Measurements from ENCODE around the gene MYH3. TPM values are rescaled to one million over a fixed set of nuclear protein-coding genes. Genes with fewer than 3 reads are reported as not detected.

The MYH3 gene
- total RNA-seq, 1 experiment from 2014 or later: 2.1 TPM

DNA sequence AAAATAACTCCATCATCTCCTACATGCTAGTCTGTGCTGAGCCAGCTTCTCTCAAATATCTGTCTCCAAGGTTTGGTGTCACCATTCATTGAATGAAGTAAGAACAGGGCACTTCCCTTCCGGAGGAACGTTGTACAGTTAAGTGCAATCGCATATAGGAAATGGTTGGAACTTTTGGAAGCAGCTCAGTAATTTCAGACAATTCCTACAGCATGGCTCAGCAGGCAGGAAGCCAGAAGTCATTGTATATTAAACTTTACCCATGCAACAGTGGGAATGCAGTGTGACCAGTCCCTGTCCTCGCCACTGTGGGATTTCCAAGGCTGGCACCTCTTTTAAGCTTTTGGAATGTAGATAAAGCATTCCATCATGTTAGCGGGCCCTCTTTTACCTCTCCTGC is 56.5 kb downstream of the MYH3 start:
- ChIA-PET POLR2A (no interaction called here), CTCF (interaction anchor here (0.5 to 9.5 kb wide), 5 partner anchors 8 to 494 kb away, joined by 3 to 104 read pairs (median 5); no protein-coding TSS in a partner anchor)
- H3K4me1 Mint-ChIP-seq (ENCODE audit: insufficient read depth, unreplicated experiment): no peaks in the 10 kb centered on the region
- no peak overlapping the region for H3K27ac Mint-ChIP-seq (ENCODE audit: low read depth, unreplicated experiment)
- TF ChIP-seq CTCF (IDR thresholded peaks at IDR 0.05; ENCODE audit: unreplicated experiment): no peak
- H3K9me3 Mint-ChIP-seq (ENCODE audit: unreplicated experiment): no peaks in the 10 kb centered on the region
- H3K4me3 Mint-ChIP-seq (ENCODE audit: unreplicated experiment): no peak overlapping the region
- DNase-seq (ENCODE audit: unreplicated experiment): no peak
- BruUV-seq (replicated peaks): no TSS peak
- no peaks in the 10 kb centered on the region for H3K36me3 Mint-ChIP-seq (ENCODE audit: insufficient read depth, unreplicated experiment)
- peaks cover 40% of the 10 kb centered on the region for H3K27me3 Mint-ChIP-seq (ENCODE audit: insufficient read depth, unreplicated experiment)
- intact Hi-C loops (cut with micrococcal nuclease): no loop called here

GRCh38 chr17:10598621-10599020 is 58.5 kb downstream of the MYH3 start:
- H3K36me3 Mint-ChIP-seq (ENCODE audit: insufficient read depth, unreplicated experiment): no peaks in the 10 kb centered on the region
- no peak overlapping the region for H3K27ac Mint-ChIP-seq (ENCODE audit: low read depth, unreplicated experiment)
- no peak overlapping the region for H3K4me3 Mint-ChIP-seq (ENCODE audit: unreplicated experiment)
- no peaks in the 10 kb centered on the region for H3K9me3 Mint-ChIP-seq (ENCODE audit: unreplicated experiment)
- TF ChIP-seq CTCF (IDR thresholded peaks at IDR 0.05; ENCODE audit: unreplicated experiment): no peak
- peaks cover 45% of the 10 kb centered on the region for H3K27me3 Mint-ChIP-seq (ENCODE audit: insufficient read depth, unreplicated experiment)
- no TSS peak for BruUV-seq (replicated peaks)
- no peak for DNase-seq (ENCODE audit: unreplicated experiment)
- ChIA-PET POLR2A (no interaction called here), CTCF (interaction anchor here (9.5 kb wide), 1 partner anchor 17 kb away, joined by 104 read pairs; no protein-coding TSS in a partner anchor)
- intact Hi-C loops (cut with micrococcal nuclease): no loop called here
- H3K4me1 Mint-ChIP-seq (ENCODE audit: insufficient read depth, unreplicated experiment): no peaks in the 10 kb centered on the region

DNA sequence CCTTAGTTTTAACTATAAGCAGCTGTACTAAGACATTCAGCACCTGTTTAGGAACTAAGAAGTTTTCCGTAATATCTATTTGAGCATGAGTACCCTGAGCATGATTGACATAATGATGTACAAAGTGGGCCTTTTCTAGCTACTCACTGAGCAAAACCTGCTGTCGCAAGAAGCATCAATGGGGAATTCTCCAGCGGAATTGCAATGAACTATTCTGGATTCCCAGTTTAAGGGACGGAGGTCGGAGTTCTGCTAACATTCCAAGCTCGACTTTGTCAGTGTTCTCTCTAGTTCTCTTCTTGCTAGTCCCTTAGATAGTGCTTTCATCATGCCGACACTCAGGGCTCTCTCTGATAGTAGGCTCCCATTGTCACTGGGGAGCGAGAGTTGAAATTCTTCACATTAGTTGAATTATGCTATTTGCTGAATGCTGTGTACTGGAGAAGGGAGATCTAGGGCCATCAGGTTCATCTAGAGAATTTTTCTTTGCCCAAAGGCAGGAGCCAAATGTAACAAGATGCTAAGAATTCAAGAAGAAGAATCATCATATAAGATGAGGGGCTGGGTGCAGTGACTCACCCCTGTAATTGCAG is 67.5 kb downstream of the MYH3 start:
- TF ChIP-seq CTCF (IDR thresholded peaks at IDR 0.05; ENCODE audit: unreplicated experiment): no peak
- H3K27me3 Mint-ChIP-seq (ENCODE audit: insufficient read depth, unreplicated experiment): peaks cover 42% of the 10 kb centered on the region
- no peaks in the 10 kb centered on the region for H3K9me3 Mint-ChIP-seq (ENCODE audit: unreplicated experiment)
- H3K4me1 Mint-ChIP-seq (ENCODE audit: insufficient read depth, unreplicated experiment): no peaks in the 10 kb centered on the region
- DNase-seq (ENCODE audit: unreplicated experiment): no peak
- CTCF ChIA-PET: interaction anchor here (0.6 to 3.5 kb wide), 3 partner anchors 10 to 263 kb away, joined by 3 to 29 read pairs (median 3); no protein-coding TSS in a partner anchor
- H3K36me3 Mint-ChIP-seq (ENCODE audit: insufficient read depth, unreplicated experiment): peaks cover 6% of the 10 kb centered on the region
- intact Hi-C loops (cut with micrococcal nuclease): no loop called here
- POLR2A ChIA-PET: interaction anchor here (1.1 kb wide), 1 partner anchor 70 kb away, joined by 3 read pairs; no protein-coding TSS in a partner anchor
- H3K27ac Mint-ChIP-seq (ENCODE audit: low read depth, unreplicated experiment): no peak overlapping the region
- H3K4me3 Mint-ChIP-seq (ENCODE audit: unreplicated experiment): no peak overlapping the region
- BruUV-seq (replicated peaks): no TSS peak

- no peak for TF ChIP-seq CTCF (IDR thresholded peaks at IDR 0.05; ENCODE audit: unreplicated experiment)
- POLR2A ChIA-PET: no interaction called here
- peaks cover 40% of the 10 kb centered on the region for H3K27me3 Mint-ChIP-seq (ENCODE audit: insufficient read depth, unreplicated experiment)
- no peak for DNase-seq (ENCODE audit: unreplicated experiment)
- intact Hi-C loops (cut with micrococcal nuclease): no loop called here
- no peak overlapping the region for H3K27ac Mint-ChIP-seq (ENCODE audit: low read depth, unreplicated experiment)
- CTCF ChIA-PET: interaction anchor here (1.2 kb wide), 1 partner anchor 30 kb away, joined by 3 read pairs; no protein-coding TSS in a partner anchor
- H3K4me3 Mint-ChIP-seq (ENCODE audit: unreplicated experiment): no peak overlapping the region
- no peaks in the 10 kb centered on the region for H3K4me1 Mint-ChIP-seq (ENCODE audit: insufficient read depth, unreplicated experiment)
- peaks cover 6% of the 10 kb centered on the region for H3K36me3 Mint-ChIP-seq (ENCODE audit: insufficient read depth, unreplicated experiment)
- no TSS peak for BruUV-seq (replicated peaks)
- no peaks in the 10 kb centered on the region for H3K9me3 Mint-ChIP-seq (ENCODE audit: unreplicated experiment)
Observed at GRCh38 chr17:10585529-10585928, 71.6 kb downstream of the MYH3 start.
